Measurements from ENCODE around the gene VAV1.
"Not testable (repeated sequence)": the region's sequence is repeated elsewhere in the genome, so short reads cannot be mapped to it uniquely, and the experiment has no call there.

The VAV1 gene

DNA sequence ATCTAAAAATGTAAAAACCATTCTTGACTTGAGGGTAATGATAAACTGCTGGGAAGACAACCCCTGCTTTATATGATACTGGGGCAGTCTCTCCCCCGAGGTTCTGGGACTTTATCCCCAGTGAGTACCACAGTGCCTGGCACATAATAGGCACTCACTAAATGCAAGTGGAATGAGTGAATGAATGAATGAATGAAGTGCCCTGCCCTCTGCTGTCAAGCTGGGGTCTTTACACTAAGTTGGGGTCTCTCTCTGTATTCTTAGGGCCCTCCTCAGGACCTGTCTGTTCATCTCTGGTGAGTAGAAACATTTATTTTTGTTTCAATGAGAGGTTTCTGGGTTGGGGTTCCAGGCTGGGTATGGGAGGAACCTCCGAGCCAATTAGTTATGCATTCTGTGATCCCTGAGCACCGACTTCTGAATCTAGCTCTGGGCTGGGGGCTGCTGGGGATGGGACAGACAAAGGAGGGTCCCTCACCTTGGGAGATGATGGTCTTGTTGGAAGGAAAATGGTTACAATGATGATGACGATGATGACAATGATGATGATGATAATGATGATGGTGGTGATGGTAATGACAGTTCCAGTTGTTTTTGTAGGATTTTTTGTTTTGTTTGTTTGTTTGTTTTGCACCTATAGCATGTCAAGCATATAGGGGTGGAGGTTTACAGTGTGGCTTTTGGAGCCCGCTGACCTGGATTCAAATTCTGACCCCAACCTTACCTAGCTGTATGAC is 70.5 kb downstream of the VAV1 start:
- DNase-seq, result no peak

DNA sequence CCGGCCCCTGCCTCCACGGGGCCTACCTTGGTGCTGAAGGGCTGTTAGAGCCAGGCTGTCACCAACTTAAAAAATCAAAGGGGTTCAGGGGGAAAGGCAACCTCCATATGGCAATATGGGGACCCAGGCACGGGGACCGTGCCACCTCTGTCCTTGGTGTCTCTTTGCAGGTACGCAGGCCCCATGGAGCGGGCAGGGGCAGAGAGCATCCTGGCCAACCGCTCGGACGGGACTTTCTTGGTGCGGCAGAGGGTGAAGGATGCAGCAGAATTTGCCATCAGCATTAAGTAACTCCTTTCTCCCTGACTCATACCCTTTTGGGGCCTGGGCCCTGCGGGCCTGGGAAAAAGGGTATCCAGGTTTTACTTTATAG is 75.3 kb downstream of the VAV1 start:
- DNase-seq, result no peak

DNA sequence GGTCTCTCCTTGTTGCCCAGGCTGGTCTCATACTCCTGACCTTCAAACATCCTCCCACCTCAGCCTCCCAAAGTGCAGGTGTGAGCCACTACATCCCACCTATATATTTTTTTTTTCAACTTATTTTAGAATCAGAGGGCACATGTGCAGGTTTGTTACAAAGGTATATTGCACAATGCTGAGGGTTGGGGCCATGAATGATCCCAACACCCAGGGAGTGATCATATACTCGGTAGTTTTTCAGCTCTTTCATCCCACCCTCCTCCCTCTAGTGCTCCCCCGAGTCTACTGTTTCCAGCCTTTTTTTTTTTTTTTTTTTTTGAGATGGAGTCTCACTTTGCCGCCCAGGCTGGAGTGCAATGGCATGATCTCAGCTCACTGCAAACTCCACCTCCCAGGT is 76.5 kb downstream of the VAV1 start:
- DNase-seq, result no peak

DNA sequence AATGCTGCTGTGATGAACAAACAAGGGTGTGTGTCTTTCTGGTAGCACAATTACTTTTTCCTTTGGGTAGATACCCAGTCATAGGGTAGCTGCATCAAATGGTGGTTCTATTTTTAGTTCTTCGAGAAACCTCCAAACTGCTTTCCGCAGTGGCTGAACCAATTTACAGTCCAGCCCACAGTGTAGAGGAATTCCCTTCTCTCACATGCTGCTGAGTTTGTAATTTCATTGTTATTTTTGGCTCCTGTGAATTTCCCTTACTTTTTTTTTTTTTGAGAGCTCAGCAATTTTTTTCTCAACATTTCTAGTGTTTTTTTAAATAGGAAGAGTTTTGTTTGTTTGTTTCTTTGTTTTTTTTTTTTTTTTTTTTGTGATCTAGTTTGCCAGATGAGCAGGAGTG is 77.4 kb downstream of the VAV1 start:
- DNase-seq, result no peak

DNA sequence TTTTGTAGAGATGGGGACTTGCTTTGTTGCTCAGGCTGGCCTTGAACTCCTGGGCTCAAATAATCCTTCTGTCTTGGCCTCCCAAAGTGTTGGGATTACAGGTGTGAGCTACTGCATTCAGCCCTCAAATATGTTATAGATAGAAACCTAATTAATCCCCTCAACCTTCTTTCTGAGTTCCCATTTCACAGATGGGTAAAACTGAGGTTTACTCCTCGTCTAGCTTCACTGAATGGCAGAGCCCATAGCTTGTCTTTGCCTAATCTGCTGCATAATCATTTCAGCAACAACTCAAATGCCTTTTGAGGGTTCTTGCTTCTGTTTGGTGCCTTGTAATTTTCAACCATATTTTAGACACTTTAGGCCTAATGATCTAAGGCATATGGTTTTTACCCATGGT is 78.9 kb downstream of the VAV1 start:
- DNase-seq, result no peak

DNA sequence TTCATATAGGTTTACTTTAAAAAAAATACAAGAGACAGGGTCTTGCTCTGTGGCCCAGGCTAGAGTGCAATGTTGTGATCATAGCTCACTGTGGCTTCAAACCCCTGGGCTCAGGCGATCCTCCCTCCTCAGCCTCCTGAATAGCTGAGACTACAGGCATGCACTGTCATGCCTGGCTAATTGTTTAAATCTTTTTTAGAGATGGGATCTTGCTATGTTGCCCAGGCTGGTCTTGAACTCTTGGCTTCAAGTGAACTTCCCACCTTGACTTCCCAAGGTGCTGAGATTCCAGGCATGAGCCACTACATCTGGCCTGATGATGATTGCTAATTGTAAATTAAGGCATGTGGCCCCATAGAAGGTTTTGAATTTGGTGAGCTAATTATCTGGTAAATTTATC is 79.5 kb downstream of the VAV1 start:
- DNase-seq, result no peak

DNA sequence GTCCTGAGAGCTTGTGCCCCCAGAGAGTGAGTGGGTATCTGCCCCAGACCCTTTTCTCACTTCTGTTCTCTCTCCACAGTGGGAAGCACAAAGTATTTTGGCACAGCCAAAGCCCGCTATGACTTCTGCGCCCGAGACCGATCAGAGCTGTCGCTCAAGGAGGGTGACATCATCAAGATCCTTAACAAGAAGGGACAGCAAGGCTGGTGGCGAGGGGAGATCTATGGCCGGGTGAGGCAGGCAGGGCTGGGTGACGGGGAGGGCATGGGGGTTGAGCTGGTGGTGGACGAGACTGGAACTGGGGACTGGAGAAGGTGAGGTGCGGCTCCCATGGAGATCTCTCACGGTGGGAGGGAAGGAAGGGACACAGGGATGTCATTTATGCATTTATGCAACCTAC is 81.4 kb downstream of the VAV1 start:
- DNase-seq, result no peak

DNA sequence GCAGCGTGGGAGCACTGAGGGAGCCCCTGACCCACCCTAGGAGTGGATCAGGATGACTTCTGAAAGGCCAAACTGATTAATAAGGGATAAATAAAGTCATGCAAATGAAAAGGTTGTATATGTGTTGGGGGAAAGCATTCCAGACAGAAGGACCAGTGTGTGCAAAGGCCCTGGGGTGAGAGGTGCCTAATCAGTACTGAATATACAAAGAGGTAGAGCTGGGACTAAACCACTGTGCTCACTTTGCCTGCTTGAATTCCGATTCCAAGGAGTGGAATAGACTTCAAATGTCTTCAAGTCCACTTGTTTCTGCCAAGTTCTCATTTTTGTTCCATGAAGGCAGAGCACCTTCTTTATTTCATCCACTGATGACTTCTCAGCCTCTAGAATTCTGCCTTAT is 82.2 kb downstream of the VAV1 start:
- no peak for DNase-seq

DNA sequence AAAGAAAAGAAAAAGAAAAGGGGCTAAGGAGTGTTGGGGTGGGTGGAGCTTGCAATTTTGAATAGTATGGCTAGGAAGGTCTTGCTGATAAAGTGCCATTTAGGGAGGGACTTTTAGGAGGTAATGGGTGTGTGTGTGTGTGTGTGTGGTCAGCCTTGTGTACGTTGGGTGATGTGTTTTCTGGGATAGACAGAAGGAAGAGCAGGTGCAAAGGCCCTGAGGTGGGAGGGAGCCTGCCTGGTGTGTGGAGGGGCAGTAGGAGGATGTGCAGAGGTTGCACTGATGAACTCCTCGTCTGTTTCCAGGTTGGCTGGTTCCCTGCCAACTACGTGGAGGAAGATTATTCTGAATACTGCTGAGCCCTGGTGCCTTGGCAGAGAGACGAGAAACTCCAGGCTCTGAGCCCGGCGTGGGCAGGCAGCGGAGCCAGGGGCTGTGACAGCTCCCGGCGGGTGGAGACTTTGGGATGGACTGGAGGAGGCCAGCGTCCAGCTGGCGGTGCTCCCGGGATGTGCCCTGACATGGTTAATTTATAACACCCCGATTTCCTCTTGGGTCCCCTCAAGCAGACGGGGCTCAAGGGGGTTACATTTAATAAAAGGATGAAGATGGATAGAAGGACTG is 84.4 kb downstream of the VAV1 start:
- peak in 18 of 56 donors; percentile 1 to 50 (median 18) for DNase-seq

DNA sequence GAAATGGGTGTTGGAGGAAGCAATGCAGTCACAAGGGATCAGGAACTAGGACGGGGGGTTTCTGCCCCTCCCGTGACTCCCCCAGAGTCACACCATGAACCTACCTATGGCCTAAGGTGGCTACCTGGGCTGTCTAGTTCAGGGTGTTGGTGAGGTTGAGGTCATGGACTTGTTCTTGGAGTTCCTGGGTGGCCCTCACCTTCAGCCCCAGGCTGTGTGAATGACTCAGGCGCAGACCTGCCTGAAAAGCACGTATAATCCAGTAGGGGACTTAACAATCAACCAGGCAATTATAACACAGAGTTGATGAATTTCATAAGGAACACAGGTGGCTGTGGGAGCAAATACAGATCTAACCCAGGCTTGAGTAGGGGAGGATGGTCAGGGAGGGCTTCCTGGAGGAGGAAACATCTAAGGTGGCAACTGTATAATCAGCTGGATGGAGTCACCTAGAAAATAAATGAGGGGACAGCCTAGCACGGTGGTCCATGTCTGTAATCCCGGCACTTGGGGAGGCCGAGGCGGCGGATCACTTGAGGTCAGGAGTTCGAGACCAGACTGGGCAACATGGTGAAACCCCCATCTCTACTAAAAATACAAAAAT is 89.3 kb downstream of the VAV1 start:
- DNase-seq, result no peak

DNA sequence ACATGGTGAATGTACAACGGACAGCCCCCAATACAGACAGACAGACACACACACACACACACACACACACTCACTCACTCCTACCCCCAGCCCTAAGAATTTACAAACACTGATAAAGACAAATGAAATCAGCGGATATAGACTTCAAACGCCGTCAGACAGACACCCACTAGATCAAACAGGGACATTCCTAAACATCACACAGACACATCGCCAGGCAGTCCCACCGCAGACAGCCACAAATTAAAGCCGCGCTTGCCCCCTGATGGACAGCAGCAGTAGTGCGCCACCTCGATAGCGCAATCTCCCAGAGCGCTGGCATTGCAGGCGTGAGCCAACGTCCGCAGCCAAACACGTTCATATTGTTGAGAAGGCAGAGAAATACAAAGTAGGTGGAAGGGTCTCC is 90.2 kb downstream of the VAV1 start:
- peak in 52 of 56 donors; percentile 2 to 78 (median 38) for DNase-seq

DNA sequence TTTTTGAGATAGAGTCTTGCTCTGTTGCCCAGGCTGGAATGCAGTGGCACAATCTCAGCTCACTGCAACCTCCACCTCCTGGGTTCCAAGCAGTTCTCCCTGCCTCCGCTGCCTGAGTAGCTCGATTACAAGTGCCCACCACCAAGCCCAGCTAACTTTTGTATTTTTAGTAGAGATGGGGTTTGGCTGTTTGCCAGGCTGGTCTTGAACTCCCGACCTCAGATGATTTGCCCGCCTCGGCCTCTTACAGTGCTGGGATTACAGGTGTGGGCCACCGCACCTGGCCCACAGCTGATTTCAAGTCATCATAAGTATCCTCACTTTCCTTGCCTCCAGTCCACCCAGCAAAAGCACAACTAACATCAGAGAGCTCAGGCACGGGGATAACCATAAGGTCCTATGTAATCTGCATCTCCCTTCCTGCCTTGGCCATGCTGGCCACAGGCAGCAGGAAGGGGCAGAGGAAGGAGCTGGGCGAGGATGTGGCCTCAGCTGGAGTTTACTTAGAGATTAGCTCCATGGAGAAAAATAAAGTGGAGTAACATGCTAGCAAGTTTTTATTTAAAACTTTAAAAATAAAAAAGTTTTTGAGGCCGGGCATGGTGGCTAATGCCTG is 91.9 kb downstream of the VAV1 start:
- no peak for DNase-seq

DNA sequence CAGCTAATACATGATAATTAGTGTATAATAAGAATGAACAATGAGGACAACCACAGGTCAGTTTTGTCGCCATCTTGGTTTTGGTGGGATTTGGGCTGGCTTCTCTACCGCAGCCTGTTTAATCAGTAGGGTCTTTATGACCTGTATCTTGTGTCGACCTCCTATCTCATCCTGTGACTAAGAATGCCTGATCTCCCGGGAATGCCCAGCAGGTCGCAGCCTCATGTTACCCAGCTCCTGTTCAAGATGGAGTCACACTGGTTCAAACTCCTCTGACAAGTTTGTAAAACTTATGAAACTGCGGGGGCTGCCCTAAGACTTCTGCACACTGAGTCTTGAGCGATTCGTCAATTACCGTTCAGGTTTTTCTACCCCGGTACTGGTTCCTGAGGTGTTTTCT is 93.3 kb downstream of the VAV1 start:
- no peak for DNase-seq

DNA sequence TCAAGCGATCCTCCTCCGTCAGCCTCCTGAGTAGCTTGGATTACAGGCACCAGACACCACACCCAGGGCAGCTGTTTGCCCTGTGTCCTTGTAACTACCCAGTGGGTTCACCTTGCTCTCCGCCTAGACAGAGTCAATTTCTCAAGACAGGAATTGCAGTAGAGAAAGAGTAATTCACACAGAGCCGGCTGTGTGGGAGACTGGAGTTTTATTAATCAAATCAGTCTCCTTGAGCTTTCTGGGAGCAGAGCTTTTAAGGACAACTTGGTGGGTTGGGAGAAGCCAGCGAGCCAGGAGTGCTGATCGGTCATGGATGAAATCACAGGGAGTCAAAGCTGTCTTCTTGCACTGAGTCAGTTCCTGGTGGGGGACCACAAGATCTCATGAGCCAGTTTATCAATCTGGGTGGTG is 94.2 kb downstream of the VAV1 start:
- DNase-seq, result no peak

DNA sequence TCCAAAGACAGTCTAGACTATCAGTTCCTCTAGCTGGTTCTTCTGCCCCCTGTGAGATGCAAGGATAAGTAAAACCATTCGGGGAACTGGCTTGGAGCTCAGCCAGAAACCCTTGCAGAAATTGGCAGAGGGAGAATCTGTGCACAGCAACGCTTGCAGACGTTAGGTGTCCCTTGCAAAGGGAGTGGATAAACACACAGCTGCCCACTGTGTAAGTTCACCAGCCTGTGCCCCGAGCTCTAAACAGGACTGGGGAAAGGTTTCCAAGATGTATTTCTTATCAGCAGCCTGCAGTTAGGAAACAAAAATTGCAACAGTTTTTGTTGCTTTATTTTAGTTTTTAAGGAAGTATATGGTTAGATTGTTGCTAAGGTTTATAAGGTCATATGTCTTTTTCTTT is 95.8 kb downstream of the VAV1 start:
- peak in 17 of 56 donors; percentile 3 to 40 (median 6) for DNase-seq

DNA sequence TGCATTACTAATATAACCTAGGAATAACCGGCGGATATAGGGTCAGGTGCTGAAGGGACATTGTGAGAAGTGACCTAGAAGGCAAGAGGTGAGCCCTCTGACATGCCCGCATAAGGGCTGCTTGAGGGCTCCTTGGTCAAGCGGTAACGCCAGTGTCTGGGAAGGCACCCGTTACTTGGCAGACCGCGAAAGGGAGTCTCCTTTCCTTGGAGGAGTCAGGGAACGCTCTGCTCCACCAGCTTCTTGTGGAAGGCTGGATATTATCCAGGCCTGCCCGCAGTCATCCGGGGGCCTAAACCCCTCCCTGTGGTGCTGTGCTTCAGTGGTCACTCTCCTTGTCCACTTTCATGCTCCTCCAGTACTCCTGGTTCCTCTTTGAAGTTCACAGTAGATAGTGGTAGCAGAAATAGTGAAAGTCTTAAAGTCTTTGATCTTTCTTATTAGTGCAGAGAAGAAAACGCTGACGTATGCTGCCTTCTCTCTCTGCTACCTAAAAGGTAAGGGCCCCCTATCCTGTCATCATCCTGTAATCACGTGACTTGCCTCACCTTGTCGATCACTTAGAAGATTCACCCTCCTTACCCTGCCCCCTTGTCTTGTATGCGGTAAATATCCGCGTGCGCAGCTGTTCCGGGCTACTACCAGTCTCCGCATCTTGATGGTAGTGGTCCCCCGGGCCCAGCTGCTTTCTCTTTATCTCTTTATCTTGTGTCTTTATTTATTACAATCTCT is 96.8 kb downstream of the VAV1 start:
- DNase-seq, result not testable (repeated sequence)

DNA sequence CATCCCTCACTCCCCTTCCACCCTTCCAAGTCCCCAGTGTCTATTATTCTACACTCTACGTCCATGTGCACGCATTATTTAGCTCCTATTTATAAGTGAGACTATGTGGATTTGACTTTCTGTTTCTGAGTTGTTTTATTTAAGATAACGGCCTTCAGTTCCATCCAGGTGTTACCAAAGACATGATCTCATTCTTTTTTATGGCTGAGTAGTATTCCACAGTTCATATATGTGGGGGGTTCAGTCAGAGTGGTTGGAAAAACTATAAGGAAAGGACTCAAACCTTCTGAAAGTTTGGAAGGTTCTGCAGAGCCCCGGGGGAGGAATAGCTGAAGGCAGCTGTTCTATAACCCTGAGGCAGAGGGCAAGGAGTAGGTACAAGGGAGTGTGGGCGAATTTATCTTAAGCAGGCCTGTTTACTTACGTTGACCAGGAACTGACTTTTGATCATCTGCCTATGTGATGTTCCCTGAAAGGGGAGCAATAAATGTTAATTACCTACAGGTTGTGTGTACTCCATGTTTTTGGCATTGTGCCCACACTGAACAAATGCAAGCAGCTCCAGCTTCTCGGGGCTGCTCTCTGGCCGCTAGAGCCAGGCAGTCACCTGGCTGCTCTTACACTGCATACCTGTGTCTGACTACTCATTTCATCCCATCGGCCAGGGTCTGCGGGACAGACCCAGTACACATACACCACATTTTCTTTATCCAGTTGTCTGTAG is 101.4 kb downstream of the VAV1 start:
- no peak for DNase-seq

DNA sequence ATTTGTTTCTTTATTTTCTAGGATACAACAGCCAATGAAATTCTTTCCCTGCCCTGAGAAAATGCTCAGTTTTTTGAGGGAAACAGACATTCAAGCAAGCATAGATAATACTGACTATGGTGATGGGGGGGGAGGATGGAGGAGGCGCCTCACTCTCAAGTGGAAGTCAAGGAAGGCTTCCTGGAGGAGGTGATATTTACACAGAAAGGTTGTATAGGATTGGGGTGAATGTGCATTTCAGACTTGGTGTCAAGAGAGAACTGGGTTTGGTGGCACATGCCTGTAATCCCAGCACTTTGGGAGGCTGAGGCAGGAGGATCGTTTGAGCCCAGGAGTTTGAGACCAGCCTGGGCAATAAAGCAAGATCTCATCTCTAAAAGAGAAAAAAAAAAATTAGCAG is 102.7 kb downstream of the VAV1 start:
- DNase-seq, result no peak

DNA sequence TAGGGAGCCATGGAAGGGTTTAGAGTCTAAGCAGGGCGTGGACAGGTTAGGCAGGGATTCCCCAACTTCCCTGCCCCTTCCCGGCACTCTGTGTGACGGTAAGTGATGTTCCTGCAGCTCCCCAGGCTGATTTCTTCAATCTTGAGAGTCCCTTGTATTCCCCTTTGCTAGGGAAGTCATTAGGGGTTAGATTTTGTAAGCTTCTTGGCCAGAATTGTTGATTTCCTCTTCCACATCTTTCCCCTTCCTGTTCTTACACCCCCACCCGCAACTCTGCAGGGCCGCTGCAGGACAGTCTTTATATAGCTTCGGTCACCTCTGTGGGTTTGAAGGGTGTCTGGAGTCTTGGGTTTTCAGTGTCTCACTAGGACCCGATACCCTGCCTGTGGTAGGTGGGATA is 104.2 kb downstream of the VAV1 start:
- peak in 1 of 56 donors; percentile 0 for DNase-seq

DNA sequence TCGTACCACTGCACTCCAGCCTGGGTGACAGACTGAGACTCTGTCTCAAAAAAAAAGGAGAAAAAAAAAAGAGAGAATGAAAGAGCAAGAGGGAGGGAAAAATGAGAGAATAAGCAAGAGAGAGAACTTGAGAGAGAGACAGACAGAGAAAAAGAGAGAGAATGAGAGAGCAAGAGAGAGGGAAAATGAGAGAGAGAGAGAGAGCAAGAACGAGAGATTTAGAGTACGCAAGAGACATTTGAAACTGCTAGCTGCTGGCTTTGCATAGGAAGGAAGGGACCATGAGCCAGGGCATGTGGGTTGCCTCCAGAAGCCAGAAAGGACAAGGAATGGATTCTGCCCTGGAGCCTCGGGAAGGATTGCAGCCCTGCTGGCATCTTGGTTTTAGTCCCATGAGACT is 105.3 kb downstream of the VAV1 start:
- DNase-seq, result no peak

DNA sequence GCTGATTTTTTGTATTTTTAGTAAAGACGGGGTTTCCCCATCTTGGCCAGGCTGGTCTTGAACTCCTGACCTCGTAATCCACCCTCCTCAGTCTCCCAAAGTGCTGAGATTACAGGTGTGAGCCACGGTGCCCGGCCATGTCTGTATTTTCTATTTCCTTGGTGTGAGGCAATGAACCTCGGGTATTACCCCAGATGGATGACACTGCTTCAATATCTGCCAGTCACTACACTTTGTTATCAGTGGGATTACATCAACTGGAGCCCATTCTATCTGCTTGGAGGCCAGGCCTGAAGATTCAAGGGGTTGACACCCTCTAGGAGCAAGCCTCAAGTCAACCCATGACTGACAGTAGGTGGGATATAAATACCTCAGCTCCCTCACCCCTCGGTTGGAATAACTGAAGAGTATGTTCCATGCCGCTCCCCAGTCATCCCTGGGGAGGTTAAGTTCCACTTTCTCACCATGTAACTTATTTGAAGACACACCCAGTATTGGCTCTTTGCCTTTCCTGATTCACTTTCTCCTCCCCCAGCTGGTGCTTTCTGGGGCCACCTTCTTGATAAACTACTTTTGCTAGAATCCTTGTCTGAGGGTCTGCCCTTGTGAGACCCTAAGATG is 113.9 kb downstream of the VAV1 start:
- no peak for DNase-seq

Measured in amygdala (tissue), 56 donors.